GM18873 (cell line): ENCODE measurements around the gene OTOF.

Experiments
- ATAC-seq: cut with Tn5 transposase; IDR thresholded peaks from one replicate; pipeline ENCODE4 v1.9.1; 2021; ENCODE audit warnings: mild to moderate bottlenecking, moderate library complexity, moderate number of reproducible peaks; ENCODE audit not compliant: unreplicated experiment, low FRiP score

OTOF gene

DNA sequence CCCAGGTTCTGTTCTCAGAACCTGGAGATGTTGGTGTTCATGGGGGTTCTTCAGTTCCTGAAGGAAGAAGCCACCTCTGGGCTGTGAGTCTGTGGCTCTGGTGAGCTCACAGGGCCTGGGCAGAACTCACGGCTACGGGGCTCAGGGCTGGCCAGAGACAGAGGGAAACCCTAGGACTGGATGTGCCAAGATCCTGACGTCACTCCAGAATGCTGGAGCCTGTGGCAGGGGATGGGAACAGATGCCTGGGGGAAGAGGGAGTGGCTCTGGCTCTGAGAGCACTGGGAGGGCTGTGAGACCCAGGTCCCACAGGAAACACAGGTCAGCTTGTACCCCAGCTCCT, at the start of gene OTOF:
TSS of gene OTOF (minus strand) at position 214 of the 343 bp plus-strand sequence.
- ATAC-seq, result no peak

- ATAC-seq, result no peak
Observed at GRCh38 chr2:26526589-26526988, 48.7 kb upstream of the OTOF start.

GRCh38 chr2:26526105-26526504, 48.2 kb upstream of the OTOF start:
- no peak for ATAC-seq

DNA sequence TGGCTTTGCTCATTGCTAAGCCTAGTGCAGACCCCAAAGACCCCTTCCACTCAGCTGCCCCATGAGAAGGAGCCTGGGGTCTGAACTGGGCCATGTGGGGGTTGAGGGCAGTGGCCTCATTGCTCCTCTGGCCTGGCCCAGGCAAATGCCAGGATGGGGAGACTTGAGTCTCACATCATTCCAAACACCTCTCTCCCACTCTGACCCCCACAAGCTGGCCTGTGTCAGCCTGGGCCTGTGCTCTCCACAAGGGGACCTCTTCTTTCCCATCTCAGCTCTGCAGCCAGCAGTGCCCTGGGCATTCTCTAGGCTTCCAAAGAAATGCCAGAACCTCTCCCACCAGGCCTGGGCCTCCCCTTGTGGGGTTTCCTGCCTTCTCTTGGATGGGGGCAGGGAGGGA, 45.8 kb upstream of the OTOF start:
- no peak for ATAC-seq

GRCh38 chr2:26522751-26523171, 44.8 kb upstream of the OTOF start:
- no peak for ATAC-seq

- ATAC-seq, result no peak
Observed at GRCh38 chr2:26522325-26522724, 44.4 kb upstream of the OTOF start.

DNA sequence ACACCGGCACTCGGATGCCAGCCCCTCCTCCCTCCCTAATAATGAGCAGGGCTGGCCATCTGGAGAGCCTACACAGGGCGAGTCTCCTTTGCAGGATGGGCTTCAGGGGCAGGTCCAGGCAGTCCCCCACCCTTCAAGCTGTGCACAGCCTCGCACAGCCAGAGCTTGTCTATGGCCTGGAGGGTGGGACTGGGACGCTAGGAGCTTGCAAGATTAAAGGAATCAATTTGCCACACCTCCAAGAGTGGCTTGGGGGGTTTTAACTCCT, 43.9 kb upstream of the OTOF start:
- no peak for ATAC-seq

DNA sequence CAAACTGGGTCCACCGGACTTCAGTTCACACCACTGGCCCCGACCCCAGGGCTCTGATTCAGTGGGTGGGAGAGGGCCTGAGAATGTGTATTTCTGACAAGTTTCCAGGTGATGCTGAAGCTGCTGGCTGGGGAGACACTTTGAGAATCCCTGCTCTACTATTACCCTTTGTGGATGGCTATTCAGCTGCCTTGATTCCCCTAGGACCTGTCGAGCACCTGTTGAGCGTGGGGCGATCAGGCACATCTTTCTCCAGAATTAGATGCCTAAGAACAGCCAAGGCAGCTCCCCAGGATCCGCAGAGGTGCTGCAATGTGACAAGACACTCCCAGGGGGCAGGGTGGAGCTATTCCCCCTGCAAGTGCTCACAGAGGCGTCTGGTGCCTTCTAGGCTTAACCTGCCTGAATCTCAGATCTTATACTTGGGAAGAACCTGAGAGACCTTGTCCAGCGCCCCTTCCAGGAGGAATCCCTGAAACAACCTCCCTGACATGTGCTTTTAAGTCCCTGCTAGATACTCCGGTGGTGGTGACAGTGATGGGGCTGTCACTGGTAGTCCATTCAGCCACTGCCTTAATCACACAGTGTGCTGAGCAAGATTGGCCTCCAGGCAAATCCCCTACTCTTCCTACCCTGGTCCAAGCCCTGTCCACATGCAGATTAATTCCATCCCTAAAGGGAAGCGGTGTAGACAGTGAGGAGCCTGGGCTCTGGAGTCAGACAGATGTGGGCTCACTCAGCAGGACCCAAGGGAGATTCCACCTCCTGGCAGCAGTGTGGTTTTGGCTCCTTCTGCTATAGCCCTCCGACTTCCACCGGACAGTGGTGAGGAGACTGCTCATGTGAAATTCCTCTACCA, 43.4 kb upstream of the OTOF start:
- no peak for ATAC-seq

GRCh38 chr2:26520148-26520449, 42.2 kb upstream of the OTOF start:
- no peak for ATAC-seq

- ATAC-seq, result no peak
Observed at GRCh38 chr2:26519396-26520147, 41.6 kb upstream of the OTOF start.

DNA sequence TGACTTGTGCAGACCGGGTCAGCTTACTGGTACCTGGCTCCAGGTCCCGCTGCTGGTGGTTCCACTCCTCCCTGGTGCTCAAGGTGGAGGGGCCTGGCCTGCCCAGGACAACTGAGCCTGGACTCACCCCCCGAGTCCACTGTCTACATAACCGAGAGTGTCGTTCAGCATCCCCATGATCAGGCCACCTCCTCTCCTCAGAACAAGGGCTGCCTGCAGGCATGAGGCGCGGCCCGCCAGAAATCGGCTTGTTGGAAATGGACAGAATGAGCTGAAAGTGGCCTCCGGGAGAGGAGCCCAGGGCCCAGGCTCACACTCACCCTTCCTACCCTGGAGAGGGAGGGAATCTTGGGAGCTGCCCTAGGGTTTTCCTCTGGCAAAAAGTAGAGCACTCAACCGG, 38.9 kb upstream of the OTOF start:
- no peak for ATAC-seq

GRCh38 chr2:26516246-26516645, 38.3 kb upstream of the OTOF start:
- no peak for ATAC-seq

DNA sequence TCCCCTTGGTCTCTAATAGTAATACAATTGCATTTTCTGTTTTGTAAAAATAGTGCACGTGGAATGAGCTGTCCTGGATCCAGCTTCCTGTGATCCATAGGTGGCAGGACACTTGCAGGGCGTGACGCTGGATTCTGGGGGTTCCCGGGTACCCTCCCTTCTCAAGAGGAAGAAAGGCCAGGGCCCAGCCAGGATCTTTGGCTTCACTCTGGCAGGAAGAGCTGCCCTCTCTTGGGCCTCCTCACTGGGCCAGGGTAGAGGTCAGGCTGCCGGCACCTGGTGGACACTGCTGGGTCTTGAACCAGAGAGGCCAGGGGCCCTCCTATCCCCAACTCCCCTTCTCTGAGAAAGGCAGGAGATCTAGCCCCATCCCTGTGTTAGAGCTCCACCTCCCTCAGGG, 37.8 kb upstream of the OTOF start:
- no peak for ATAC-seq

DNA sequence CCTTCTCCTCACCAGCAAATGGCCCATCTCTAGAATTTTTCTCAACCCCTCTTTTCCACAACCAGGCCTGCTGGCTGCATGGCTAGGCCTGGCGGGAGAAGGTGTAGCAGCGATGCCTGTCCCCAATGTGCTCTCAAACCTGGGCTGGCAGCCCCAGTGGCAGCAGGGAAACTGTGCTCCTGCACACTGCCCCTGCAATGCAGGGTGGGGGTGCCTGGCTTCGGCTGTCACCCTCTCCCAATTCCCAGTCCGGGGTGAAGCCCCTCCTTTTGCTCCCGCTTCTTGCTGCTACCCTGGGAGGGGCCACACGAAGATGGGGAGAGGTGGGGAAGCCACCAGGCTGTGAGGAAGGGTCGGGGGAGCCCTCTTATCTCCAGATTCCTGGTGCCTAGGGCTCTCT, 36.1 kb upstream of the OTOF start:
- no peak for ATAC-seq

DNA sequence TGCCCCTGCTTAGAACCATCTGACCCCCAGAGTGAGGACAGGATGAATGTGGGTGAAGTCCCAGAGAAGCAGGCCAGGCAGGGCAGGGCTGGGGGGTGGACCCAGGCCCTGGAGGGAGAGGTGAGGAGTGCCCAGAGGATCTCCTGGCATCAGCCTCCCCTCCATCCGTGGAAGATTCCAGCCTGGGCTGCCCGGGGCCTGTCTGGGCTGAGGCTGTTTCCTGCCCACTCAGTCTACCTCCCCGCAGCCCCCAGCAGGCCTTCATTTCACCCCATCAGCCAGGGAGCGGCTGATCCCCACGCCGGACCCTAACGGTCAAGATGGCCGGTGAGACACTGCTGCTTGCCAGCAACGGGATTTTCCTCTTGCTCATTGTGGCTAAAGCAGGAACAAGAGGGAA, 35.3 kb upstream of the OTOF start:
- no peak for ATAC-seq

GRCh38 chr2:26511466-26511865, 33.5 kb upstream of the OTOF start:
- no peak for ATAC-seq

DNA sequence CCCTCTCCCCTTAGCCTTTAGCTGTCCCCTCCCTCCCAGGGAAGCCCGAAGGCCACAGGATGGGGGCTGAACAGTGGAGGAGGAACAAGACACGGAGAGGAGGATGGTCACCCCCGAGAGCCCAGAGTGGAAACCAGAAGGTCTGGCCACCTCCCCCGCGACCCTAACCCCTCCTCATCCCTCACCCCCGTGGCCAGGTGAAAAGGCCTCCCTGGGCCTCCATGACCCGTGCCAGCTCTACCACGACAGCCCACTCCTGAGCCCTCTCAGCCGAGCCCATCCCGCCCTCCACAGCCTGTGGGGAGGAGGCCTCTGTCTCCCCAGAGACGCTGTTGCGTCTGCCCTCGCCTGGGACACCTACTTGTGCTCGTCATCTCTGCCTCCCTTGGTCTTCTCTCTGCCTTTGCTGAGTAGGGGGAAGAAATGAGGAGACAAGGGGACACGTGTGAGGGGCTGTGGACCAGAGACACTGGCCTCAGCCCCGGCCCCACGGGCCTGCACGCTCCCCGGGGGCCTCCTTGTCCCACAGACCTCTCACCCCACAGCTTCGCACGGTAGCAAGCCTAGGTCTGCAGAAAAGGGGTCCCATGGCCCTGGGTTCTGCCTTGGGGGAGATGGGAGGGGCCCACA, 32.5 kb upstream of the OTOF start:
- ATAC-seq, result no peak

GRCh38 chr2:26509141-26509540, 31.2 kb upstream of the OTOF start:
- no peak for ATAC-seq

DNA sequence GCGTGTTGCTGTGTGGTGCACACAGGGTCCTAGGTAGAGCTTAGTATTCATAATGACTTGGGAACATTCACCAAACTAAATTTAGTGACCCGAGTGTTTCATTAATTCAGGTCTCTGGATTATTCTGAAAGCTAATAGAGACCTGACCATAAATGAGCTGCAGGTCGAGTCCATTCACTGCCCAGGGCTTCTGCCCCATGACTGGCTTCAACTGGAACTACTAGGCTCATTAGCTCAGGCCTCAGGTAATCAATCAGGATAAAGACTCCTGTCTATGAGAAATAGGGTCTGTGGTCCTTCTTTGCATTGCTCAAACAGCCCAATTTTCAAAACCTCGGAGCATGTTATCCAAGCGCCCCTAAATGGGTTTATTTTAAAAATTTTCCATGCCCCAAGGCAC, 30.0 kb upstream of the OTOF start:
- no peak for ATAC-seq

DNA sequence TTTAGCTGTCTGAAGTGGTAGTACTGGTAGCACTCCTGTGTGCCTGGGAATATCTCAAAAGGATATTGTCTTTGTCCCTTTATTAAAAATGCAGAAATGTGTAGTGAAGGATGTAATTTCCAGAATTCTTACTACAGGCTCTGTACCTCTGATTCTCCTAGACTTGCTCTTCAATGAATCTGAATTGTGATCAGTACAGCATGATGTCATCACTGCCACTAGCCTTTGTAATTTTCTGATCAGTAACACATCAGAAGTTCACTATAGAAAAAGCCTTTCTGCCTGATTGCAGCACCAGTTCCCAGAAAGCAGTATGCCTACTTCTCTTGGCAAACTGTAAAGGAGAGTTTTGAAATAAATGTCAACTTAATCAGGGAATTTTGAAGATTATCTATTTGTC, 29.2 kb upstream of the OTOF start:
- no peak for ATAC-seq

- ATAC-seq, result no peak
Observed at GRCh38 chr2:26506279-26506678, 28.4 kb upstream of the OTOF start.

- no peak for ATAC-seq
Observed at GRCh38 chr2:26504002-26504401, 26.1 kb upstream of the OTOF start.
